B cell (primary cell): ENCODE data around the gene PRKACG. TPM values are rescaled to one million over a fixed set of nuclear protein-coding genes. Genes with fewer than 3 reads are reported as not detected.

Experiments
- ATAC-seq: fragments of 200-7000 bp; cut with Tn5 transposase; one replicate; pipeline ENCODE4 v1.10.0; 2021; ENCODE audit warnings: low read depth, mild to moderate bottlenecking, moderate number of reproducible peaks, moderate library complexity
- CTCF ChIA-PET: fragments of 350-600 bp; sonication (Branson Sonifier 250); formaldehyde crosslinking; loops from one replicate; lab custom pipeline; 2021; ENCODE audit warnings: antibody characterized with exemption, inconsistent platforms; lab: Charles Lee
- POLR2A ChIA-PET: fragments of 350-600 bp; sonication (Branson Sonifier 250); formaldehyde crosslinking; loops from one replicate; lab custom pipeline; 2021; ENCODE audit warnings: antibody characterized with exemption; lab: Charles Lee
- DNase-seq: peaks from one replicate; pipeline ENCODE4 v3.0.0; 2013
- H2AFZ ChIP-seq: 2 replicates; pipeline ENCODE4 v1.6.1; 2012; ENCODE audit warnings: mild to moderate bottlenecking, low read depth, low read length; ENCODE audit not compliant: insufficient read depth, poor library complexity, severe bottlenecking
- H3K27ac ChIP-seq, 2 donors: 1 replicate in 1 of 2; 2 replicates in 1 of 2; pipeline ENCODE4 v1.5.1; 2012 to 2013; ENCODE audit warnings: low read length in 2 of 2, mild to moderate bottlenecking in 2 of 2, moderate library complexity in 1 of 2
- H3K27me3 ChIP-seq, 4 experiments: fragments of 200-600 bp in 1 of 4; sonication (generic) in 1 of 4; replicated peaks in 1 of 4; 1 replicate in 2 of 4; 2 replicates in 2 of 4; pipeline versions ENCODE4 v1.6.1 to v1.7.0; 2013 to 2016; ENCODE audit warnings: low read length in 3 of 4, mild to moderate bottlenecking in 2 of 4, mixed read lengths in 1 of 4, moderate library complexity in 1 of 4; ENCODE audit not compliant: insufficient read depth in 4 of 4, control insufficient read depth in 3 of 4; ENCODE audit errors: control extremely low read depth in 1 of 4
- H3K36me3 ChIP-seq, 2 experiments: replicated peaks in 1 of 2; 1 replicate in 1 of 2; 2 replicates in 1 of 2; pipeline versions ENCODE4 v1.6.1 to v1.7.1; 2013; ENCODE audit warnings: low read length in 1 of 2; ENCODE audit not compliant: insufficient read depth in 2 of 2, control insufficient read depth in 1 of 2; ENCODE audit errors: control extremely low read depth in 1 of 2, extremely low read depth in 1 of 2
- H3K4me1 ChIP-seq, 2 donors: fragments of 200-600 bp in 1 of 2; sonication (generic) in 1 of 2; 1 replicate in 1 of 2; 2 replicates in 1 of 2; pipeline versions ENCODE4 v1.5.1 to v1.6.1; 2013 to 2017; ENCODE audit warnings: low read length in 2 of 2; ENCODE audit not compliant: control insufficient read depth in 2 of 2, insufficient read depth in 2 of 2
- H3K4me2 ChIP-seq: replicated peaks from 2 replicates; pipeline ENCODE3; 2012; ENCODE audit warnings: mild to moderate bottlenecking, low read depth, low read length; ENCODE audit not compliant: poor library complexity, severe bottlenecking
- H3K4me3 ChIP-seq, 5 experiments: fragments of 200-600 bp in 1 of 5; sonication (generic) in 1 of 5; 1 replicate in 3 of 5; 2 replicates in 2 of 5; pipeline versions ENCODE4 v1.5.1 to v1.7.0; 2011 to 2016; ENCODE audit warnings: low read length in 4 of 5, mild to moderate bottlenecking in 4 of 5, low read depth in 2 of 5, control low read depth in 1 of 5, moderate library complexity in 1 of 5; ENCODE audit not compliant: insufficient read depth in 1 of 5; ENCODE audit errors: control extremely low read depth in 1 of 5, extremely low read depth in 1 of 5
- H3K79me2 ChIP-seq: fragments of 200-600 bp; sonication (generic); one replicate; pipeline ENCODE4 v1.6.0; 2016; ENCODE audit warnings: low read length; ENCODE audit not compliant: control insufficient read depth, insufficient read depth
- H3K9ac ChIP-seq: fragments of 200-600 bp; sonication (generic); 2 replicates; pipeline ENCODE4 v1.6.1; 2017; ENCODE audit warnings: mild to moderate bottlenecking, low read length, moderate library complexity
- H3K9me3 ChIP-seq, 3 donors: one replicate each; pipeline versions ENCODE4 v1.6.1 to v1.7.1; 2013; ENCODE audit warnings: low read length in 2 of 3; ENCODE audit not compliant: control insufficient read depth in 2 of 3, insufficient read depth in 1 of 3; ENCODE audit errors: control extremely low read depth in 1 of 3
- H4K20me1 ChIP-seq: 2 replicates; pipeline ENCODE4 v1.6.0; 2012; ENCODE audit warnings: mild to moderate bottlenecking, low read length; ENCODE audit not compliant: insufficient read depth, control insufficient read depth, poor library complexity, severe bottlenecking
- H3K27ac Mint-ChIP-seq: one replicate; pipeline ENCODE4 v1.8.0; 2021; ENCODE audit warnings: mixed read lengths
- H3K27me3 Mint-ChIP-seq: one replicate; pipeline ENCODE4 v1.8.0; 2021; ENCODE audit warnings: mixed read lengths
- H3K4me1 Mint-ChIP-seq: one replicate; pipeline ENCODE4 v1.8.0; 2021; ENCODE audit warnings: mixed read lengths
- H3K4me3 Mint-ChIP-seq: one replicate; pipeline ENCODE4 v1.8.0; 2021; ENCODE audit warnings: mixed read lengths
- H3K9me3 Mint-ChIP-seq: one replicate; pipeline ENCODE4 v1.8.0; 2022; ENCODE audit warnings: mixed read lengths; ENCODE audit not compliant: insufficient read depth
- EZH2 ChIP-seq: IDR thresholded peaks from 2 replicates; pipeline ENCODE4 v1.6.1; 2012; ENCODE audit warnings: borderline replicate concordance, low read depth, mild to moderate bottlenecking, moderate library complexity, low read length; ENCODE audit not compliant: insufficient read depth, poor library complexity, severe bottlenecking
- WGBS: methylation state at CpG from one replicate; pipeline ENCODE4 v1.1.5; 2013; ENCODE audit warnings: missing lambda C conversion rate; ENCODE audit not compliant: insufficient coverage; 5-methylcytosine and 5-hydroxymethylcytosine counted together
- intact Hi-C: fragments of 100-400 bp; cut with micrococcal nuclease; formaldehyde crosslinking; loops from one replicate; pipeline ENCODE4 v1.10.0; 2022
- polyA plus RNA-seq: library from polyadenylated mRNA; depleted of rRNA; stranded (reverse); fragments of >200 nt; gene quantifications from 2 replicates; pipeline ENCODE4 v1.2.3, GENCODE V29; 2012
- total RNA-seq, 2 donors: library from RNA; stranded (reverse); fragments of 120-200 nt in 1 of 2; gene quantifications; 1 replicate in 1 of 2; 2 replicates in 1 of 2; pipeline versions ENCODE4 v1.2.3 to v1.2.4, GENCODE V29; 2013 to 2022
- TF ChIP-seq, protein P1 (sequence below): fragments of 200-600 bp; IDR thresholded peaks from one replicate; pipeline ENCODE4 v1.8.0; 2022; ENCODE audit warnings: antibody characterized with exemption, mild to moderate bottlenecking

Gene PRKACG
- total and polyA plus RNA-seq, 2 donors (not counting 1 experiment from before 2014, with no cell fraction given): not detected

DNA sequence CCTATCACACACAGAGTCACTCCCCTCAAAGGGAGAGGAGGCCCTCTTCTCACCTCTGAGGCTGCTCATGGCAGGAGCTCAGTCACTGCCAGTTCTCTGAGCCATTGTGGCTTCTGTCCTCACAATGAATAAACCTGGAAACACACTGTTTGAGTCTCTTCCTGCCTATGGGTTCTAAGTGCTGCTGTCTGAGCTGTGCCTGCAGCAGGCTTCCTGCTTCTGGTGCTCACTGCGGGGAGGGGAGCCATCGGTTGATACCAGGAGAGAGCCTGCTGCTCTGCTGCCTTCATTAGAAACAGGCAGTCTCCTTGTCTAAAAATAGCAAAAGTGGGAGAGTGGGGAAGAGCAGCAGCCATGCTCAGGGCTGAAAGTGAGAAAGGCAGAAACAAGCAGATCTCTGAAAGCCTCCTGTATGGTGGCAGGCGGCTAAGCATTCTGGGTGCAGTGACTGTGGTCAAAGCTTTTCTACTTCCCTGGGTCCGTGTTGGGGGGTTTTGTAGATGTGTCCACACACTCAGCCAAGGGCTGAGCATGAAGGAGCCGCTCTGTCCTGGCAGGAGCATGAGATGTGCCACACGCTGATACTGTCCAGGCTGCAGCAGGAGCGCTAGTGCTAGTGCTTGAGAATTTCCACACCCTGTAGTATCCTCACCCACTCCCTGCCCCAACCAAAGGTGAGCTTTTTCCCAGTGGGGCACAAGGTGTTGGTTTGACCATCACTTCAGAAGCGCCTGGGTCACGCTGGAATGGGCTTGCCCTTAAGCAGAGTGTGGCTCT lies 34.2 kb downstream of the PRKACG start:
- Mint-ChIP-seq H3K27ac (no peak overlapping the region), H3K4me3 (no peak overlapping the region), H3K4me1 (peaks cover 59% of the 10 kb centered on the region), H3K27me3 (no peaks in the 10 kb centered on the region), H3K9me3 (no peaks in the 10 kb centered on the region)
- WGBS: 70% methylated on average over 8 of the region's 9 CpGs
- Histone ChIP-seq H3K27me3 (no peaks in the 10 kb centered on the region), H4K20me1 (no peaks in the 10 kb centered on the region), H3K9ac (no peak overlapping the region), H3K4me3 (no peak overlapping the region), H3K4me1 (peaks cover 39 to 41% of the 10 kb centered on the region in 2 donors), H3K36me3 (no peaks in the 10 kb centered on the region), H2AFZ (no peak overlapping the region), H3K9me3 (peaks cover 0 to 4% (median 0%) of the 10 kb centered on the region in 3 donors), H3K79me2 (peaks cover 5% of the 10 kb centered on the region), H3K4me2 (no peak overlapping the region), H3K27ac (no peak overlapping the region)
- no peak for ATAC-seq
- TF ChIP-seq, protein P1, sequence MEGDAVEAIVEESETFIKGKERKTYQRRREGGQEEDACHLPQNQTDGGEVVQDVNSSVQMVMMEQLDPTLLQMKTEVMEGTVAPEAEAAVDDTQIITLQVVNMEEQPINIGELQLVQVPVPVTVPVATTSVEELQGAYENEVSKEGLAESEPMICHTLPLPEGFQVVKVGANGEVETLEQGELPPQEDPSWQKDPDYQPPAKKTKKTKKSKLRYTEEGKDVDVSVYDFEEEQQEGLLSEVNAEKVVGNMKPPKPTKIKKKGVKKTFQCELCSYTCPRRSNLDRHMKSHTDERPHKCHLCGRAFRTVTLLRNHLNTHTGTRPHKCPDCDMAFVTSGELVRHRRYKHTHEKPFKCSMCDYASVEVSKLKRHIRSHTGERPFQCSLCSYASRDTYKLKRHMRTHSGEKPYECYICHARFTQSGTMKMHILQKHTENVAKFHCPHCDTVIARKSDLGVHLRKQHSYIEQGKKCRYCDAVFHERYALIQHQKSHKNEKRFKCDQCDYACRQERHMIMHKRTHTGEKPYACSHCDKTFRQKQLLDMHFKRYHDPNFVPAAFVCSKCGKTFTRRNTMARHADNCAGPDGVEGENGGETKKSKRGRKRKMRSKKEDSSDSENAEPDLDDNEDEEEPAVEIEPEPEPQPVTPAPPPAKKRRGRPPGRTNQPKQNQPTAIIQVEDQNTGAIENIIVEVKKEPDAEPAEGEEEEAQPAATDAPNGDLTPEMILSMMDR: no peak
- no peak for TF ChIP-seq EZH2
- ChIA-PET CTCF (no interaction called here), POLR2A (no interaction called here)
- no peak for DNase-seq
- intact Hi-C loops: loop anchor here (2.0 to 10.0 kb wide), 3 partner anchors 21 to 55 kb away; no protein-coding TSS in a partner anchor

DNA sequence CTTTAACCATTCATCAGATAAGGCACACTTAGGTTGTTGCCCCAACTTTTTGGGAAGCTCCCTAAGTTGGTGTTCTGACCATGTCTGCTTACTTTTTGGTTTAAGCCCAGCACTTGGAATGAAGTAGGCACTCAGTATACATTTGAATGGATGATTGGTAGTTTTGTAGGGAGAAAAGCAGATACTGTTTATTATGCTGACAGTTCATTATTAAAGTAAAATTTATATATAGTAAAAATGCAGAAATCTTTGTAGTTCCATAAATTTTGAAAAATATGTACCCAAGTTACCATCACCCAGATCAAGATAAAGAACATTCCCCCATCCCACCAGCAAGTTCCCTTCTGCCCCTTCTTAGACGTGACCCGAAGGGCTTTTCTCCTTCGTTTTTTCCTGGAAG lies 35.4 kb downstream of the PRKACG start:
- ChIA-PET POLR2A (no interaction called here), CTCF (no interaction called here)
- 100% methylated on average over 2 of the region's 3 CpGs for WGBS
- Mint-ChIP-seq H3K4me3 (no peak overlapping the region), H3K27ac (no peak overlapping the region), H3K27me3 (no peaks in the 10 kb centered on the region), H3K9me3 (no peaks in the 10 kb centered on the region), H3K4me1 (peaks cover 65% of the 10 kb centered on the region)
- H3K9me3 ChIP-seq: peaks cover 0 to 4% (median 0%) of the 10 kb centered on the region in 3 donors
- no peak overlapping the region for H3K9ac ChIP-seq
- H3K4me3 ChIP-seq: no peak overlapping the region
- no peak for TF ChIP-seq EZH2
- TF ChIP-seq, protein P1: no peak
- no peaks in the 10 kb centered on the region for H3K27me3 ChIP-seq
- no peak overlapping the region for H2AFZ ChIP-seq
- no peaks in the 10 kb centered on the region for H4K20me1 ChIP-seq
- peaks cover 39 to 42% of the 10 kb centered on the region in 2 donors for H3K4me1 ChIP-seq
- intact Hi-C loops: loop anchor here (2.0 to 5.0 kb wide), 2 partner anchors 20 to 36 kb away; no protein-coding TSS in a partner anchor
- H3K27ac ChIP-seq: no peak overlapping the region
- H3K36me3 ChIP-seq: no peaks in the 10 kb centered on the region
- DNase-seq: no peak
- ATAC-seq: no peak
- H3K4me2 ChIP-seq: peak overlapping the region; percentile 9
- H3K79me2 ChIP-seq: peaks cover 5% of the 10 kb centered on the region
